Colonic mucosa (tissue), 4 donors: ENCODE data around the gene MBOAT1. TPM values are rescaled to one million over a fixed set of nuclear protein-coding genes. Genes with fewer than 3 reads are reported as not detected.

Experiments
- DNase-seq: peaks from one replicate; pipeline ENCODE4 v3.0.0-alpha.2; 2020
- H3K27ac ChIP-seq: fragments of 200-600 bp; one replicate; pipeline ENCODE4 v1.8.0; 2021
- H3K27me3 ChIP-seq: fragments of 200-600 bp; one replicate; pipeline ENCODE4 v1.8.0; 2021
- H3K36me3 ChIP-seq: fragments of 200-600 bp; one replicate; pipeline ENCODE4 v1.8.0; 2021
- H3K4me1 ChIP-seq: fragments of 200-600 bp; one replicate; pipeline ENCODE4 v1.8.0; 2021; ENCODE audit warnings: mild to moderate bottlenecking
- H3K4me3 ChIP-seq: fragments of 200-600 bp; one replicate; pipeline ENCODE4 v1.8.0; 2021
- H3K9ac ChIP-seq, 2 donors: one replicate each; pipeline ENCODE4 v1.7.0; 2013; ENCODE audit warnings: control low read depth in 2 of 2, low read depth in 2 of 2, low read length in 2 of 2
- H3K9me3 ChIP-seq: fragments of 200-600 bp; one replicate; pipeline ENCODE4 v1.8.0; 2021
- intact Hi-C: fragments of 100-400 bp; cut with DNase I; formaldehyde crosslinking; loops from one replicate; pipeline ENCODE4 v1.14.1; 2022
- total RNA-seq, 2 donors: library from RNA; stranded (reverse); fragmentation: NEBNext Ultra II Directional in 1 of 2; extraction: Animal tissue kit (Norgen Biotek cat#: 25700) in 1 of 2; gene quantifications; one replicate each; pipeline ENCODE4 v1.2.1, GENCODE V29; 2021
- TF ChIP-seq, protein P1 (sequence below): fragments of 200-600 bp; IDR thresholded peaks from one replicate; pipeline ENCODE4 v1.8.0; 2022; ENCODE audit warnings: antibody characterized with exemption, mild to moderate bottlenecking
- donor health status: healthy.
- donor health status: DM: no; HTN: no; CAD: no.
- donor health status: DM: no; HTN: no; CAD: no.

MBOAT1 gene
- total RNA-seq, 2 donors from 2014 or later: 45.7 to 54.1 TPM

GRCh38 chr6:20243288-20243687 is 31.0 kb upstream of the MBOAT1 start:
- Histone ChIP-seq H3K36me3 (no peaks in the 10 kb centered on the region), H3K4me1 (no peaks in the 10 kb centered on the region), H3K27me3 (no peaks in the 10 kb centered on the region), H3K9me3 (no peaks in the 10 kb centered on the region), H3K9ac (no peak overlapping the region), H3K27ac (no peak overlapping the region), H3K4me3 (no peak overlapping the region)
- TF ChIP-seq, protein P1, sequence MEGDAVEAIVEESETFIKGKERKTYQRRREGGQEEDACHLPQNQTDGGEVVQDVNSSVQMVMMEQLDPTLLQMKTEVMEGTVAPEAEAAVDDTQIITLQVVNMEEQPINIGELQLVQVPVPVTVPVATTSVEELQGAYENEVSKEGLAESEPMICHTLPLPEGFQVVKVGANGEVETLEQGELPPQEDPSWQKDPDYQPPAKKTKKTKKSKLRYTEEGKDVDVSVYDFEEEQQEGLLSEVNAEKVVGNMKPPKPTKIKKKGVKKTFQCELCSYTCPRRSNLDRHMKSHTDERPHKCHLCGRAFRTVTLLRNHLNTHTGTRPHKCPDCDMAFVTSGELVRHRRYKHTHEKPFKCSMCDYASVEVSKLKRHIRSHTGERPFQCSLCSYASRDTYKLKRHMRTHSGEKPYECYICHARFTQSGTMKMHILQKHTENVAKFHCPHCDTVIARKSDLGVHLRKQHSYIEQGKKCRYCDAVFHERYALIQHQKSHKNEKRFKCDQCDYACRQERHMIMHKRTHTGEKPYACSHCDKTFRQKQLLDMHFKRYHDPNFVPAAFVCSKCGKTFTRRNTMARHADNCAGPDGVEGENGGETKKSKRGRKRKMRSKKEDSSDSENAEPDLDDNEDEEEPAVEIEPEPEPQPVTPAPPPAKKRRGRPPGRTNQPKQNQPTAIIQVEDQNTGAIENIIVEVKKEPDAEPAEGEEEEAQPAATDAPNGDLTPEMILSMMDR: no peak
- no peak for DNase-seq
- intact Hi-C loops: no loop called here

- no peaks in the 10 kb centered on the region for H3K9me3 ChIP-seq
- TF ChIP-seq, protein P1: no peak
- no peak overlapping the region for H3K27ac ChIP-seq
- no peaks in the 10 kb centered on the region for H3K36me3 ChIP-seq
- intact Hi-C loops: no loop called here
- H3K9ac ChIP-seq: no peak overlapping the region
- no peaks in the 10 kb centered on the region for H3K27me3 ChIP-seq
- H3K4me1 ChIP-seq: no peaks in the 10 kb centered on the region
- DNase-seq: no peak
- no peak overlapping the region for H3K4me3 ChIP-seq
Measured at GRCh38 chr6:20242397-20242796, 30.1 kb upstream of the MBOAT1 start.

DNA sequence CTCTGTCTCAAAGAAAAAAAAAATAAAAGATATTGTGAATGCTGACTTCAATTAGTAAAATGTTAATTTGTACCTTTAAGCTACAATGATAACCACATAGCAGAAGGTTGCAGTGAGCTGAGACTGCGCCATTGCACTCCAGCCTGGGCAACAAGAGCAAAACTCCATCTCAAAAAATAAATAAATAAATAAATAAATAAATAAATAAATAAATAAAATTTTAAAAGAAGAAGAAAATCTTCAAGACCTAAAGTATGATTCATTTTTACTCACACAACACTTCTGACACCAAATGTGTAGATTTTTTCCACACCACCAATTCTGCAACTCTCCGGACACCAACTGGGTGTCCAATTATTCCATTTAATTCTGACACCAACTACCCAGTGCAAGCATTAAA is 28.8 kb upstream of the MBOAT1 start:
- DNase-seq: no peak
- H3K36me3 ChIP-seq: no peaks in the 10 kb centered on the region
- no peak overlapping the region for H3K9ac ChIP-seq
- H3K9me3 ChIP-seq: no peaks in the 10 kb centered on the region
- TF ChIP-seq, protein P1: no peak
- H3K4me3 ChIP-seq: no peak overlapping the region
- intact Hi-C loops: no loop called here
- no peaks in the 10 kb centered on the region for H3K27me3 ChIP-seq
- no peaks in the 10 kb centered on the region for H3K4me1 ChIP-seq
- no peak overlapping the region for H3K27ac ChIP-seq

DNA sequence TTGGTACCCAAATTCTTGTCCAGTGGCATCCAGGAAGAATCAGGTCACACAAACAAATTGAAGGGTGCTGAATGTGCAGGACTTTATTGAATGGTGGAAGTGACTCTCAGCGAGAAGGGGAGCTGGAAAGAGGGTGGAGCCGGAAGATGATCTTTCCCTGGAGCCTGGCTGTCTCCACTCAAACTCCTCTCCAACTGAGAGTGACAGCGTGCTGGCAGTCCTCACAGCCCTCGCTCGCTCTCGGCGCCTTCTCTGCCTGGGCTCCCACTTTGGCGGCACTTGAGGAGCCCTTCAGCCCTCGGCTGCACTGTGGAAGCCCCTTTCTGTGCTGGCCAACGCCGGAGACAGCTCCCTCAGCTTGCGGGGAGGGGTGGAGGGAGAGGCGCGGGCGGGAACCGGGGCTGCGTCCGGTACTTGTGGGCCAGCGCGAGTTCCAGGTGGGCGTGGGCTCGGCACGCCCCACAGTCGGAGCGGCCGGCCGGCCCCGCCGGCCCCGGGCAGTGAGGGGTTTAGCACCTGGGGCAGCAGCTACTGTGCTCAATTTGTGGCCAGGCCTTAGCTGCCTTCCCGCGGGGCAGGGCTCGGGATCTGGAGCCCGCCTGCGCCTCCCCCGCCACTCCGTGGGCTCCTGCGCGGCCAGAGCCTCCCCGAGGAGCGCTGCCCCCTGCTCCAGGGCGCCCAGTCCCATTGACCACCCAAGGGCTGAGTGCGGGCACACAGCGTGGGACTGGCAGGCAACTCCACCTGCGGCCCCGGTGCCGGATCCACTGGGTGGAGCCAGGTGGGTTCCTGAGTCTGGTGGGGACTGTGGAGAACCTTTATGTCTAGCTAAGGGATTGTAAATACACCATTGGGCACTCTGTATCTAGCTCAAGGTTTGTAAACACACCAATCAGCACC is 26.7 kb upstream of the MBOAT1 start:
- Histone ChIP-seq H3K27ac (peak overlapping the region; percentile 56), H3K4me1 (no peaks in the 10 kb centered on the region), H3K9me3 (no peaks in the 10 kb centered on the region), H3K36me3 (no peaks in the 10 kb centered on the region), H3K9ac (no peak overlapping the region), H3K27me3 (no peaks in the 10 kb centered on the region), H3K4me3 (no peak overlapping the region)
- TF ChIP-seq, protein P1: no peak
- intact Hi-C loops: no loop called here
- DNase-seq: no peak

GRCh38 chr6:20237677-20238460 is 25.6 kb upstream of the MBOAT1 start:
- TF ChIP-seq, protein P1: no peak
- Histone ChIP-seq H3K27ac (peak overlapping the region; percentile 56), H3K4me1 (no peaks in the 10 kb centered on the region), H3K9me3 (no peaks in the 10 kb centered on the region), H3K36me3 (no peaks in the 10 kb centered on the region), H3K4me3 (no peak overlapping the region), H3K27me3 (no peaks in the 10 kb centered on the region), H3K9ac (no peak overlapping the region)
- intact Hi-C loops: no loop called here
- no peak for DNase-seq
